ENCODE results near the gene BBLN.
"Not testable (repeated sequence)": the region's sequence is repeated elsewhere in the genome, so short reads cannot be mapped to it uniquely, and the experiment has no call there.

The BBLN gene

GRCh38 chr9:128121466-128121810 lies 38.6 kb upstream of the BBLN start:
- H3K27me3 Mint-ChIP-seq: no peaks in the 10 kb centered on the region
- no peak overlapping the region for H3K4me3 Mint-ChIP-seq
- no peak overlapping the region for H3K27ac Mint-ChIP-seq
- peaks cover 46% of the 10 kb centered on the region for H3K4me1 Mint-ChIP-seq
- no peak for ATAC-seq
- peaks cover 18% of the 10 kb centered on the region for H3K36me3 Mint-ChIP-seq
- H3K9me3 Mint-ChIP-seq: no peaks in the 10 kb centered on the region

- Mint-ChIP-seq H3K27ac (no peak overlapping the region), H3K4me1 (peaks cover 49% of the 10 kb centered on the region), H3K27me3 (no peaks in the 10 kb centered on the region), H3K9me3 (no peaks in the 10 kb centered on the region), H3K36me3 (peaks cover 18% of the 10 kb centered on the region), H3K4me3 (no peak overlapping the region)
- no peak for ATAC-seq
These were observed 37.9 kb upstream of the BBLN start for GRCh38 chr9:128121924-128122808.

GRCh38 chr9:128122809-128123175 lies 37.3 kb upstream of the BBLN start:
- Mint-ChIP-seq H3K4me3 (no peak overlapping the region), H3K9me3 (no peaks in the 10 kb centered on the region), H3K27ac (no peak overlapping the region), H3K36me3 (peaks cover 18% of the 10 kb centered on the region), H3K4me1 (peaks cover 44% of the 10 kb centered on the region), H3K27me3 (no peaks in the 10 kb centered on the region)
- no peak for ATAC-seq

GRCh38 chr9:128123451-128124080 lies 36.5 kb upstream of the BBLN start:
- Mint-ChIP-seq H3K4me3 (no peak overlapping the region), H3K27ac (no peak overlapping the region), H3K9me3 (no peaks in the 10 kb centered on the region), H3K4me1 (peaks cover 36% of the 10 kb centered on the region), H3K27me3 (no peaks in the 10 kb centered on the region), H3K36me3 (peaks cover 18% of the 10 kb centered on the region)
- no peak for ATAC-seq

GRCh38 chr9:128124451-128124850 lies 35.6 kb upstream of the BBLN start:
- H3K4me3 Mint-ChIP-seq: no peak overlapping the region
- H3K9me3 Mint-ChIP-seq: no peaks in the 10 kb centered on the region
- H3K27me3 Mint-ChIP-seq: no peaks in the 10 kb centered on the region
- H3K4me1 Mint-ChIP-seq: peaks cover 42% of the 10 kb centered on the region
- ATAC-seq: no peak
- peak overlapping the region; percentile 99 for H3K27ac Mint-ChIP-seq
- peaks cover 18% of the 10 kb centered on the region for H3K36me3 Mint-ChIP-seq

- peak overlapping the region; percentile 92 for H3K4me3 Mint-ChIP-seq
- peak overlapping the region; percentile 99 for H3K27ac Mint-ChIP-seq
- H3K4me1 Mint-ChIP-seq: peaks cover 46% of the 10 kb centered on the region
- H3K27me3 Mint-ChIP-seq: no peaks in the 10 kb centered on the region
- H3K36me3 Mint-ChIP-seq: peaks cover 18% of the 10 kb centered on the region
- ATAC-seq: no peak
- H3K9me3 Mint-ChIP-seq: no peaks in the 10 kb centered on the region
These were observed 35.0 kb upstream of the BBLN start for GRCh38 chr9:128124873-128125579.

- peaks cover 18% of the 10 kb centered on the region for H3K36me3 Mint-ChIP-seq
- H3K27me3 Mint-ChIP-seq: no peaks in the 10 kb centered on the region
- H3K27ac Mint-ChIP-seq: peak overlapping the region; percentile 99
- H3K4me3 Mint-ChIP-seq: peak overlapping the region; percentile 92
- H3K9me3 Mint-ChIP-seq: no peaks in the 10 kb centered on the region
- peak; percentile 40 for ATAC-seq
- peaks cover 46% of the 10 kb centered on the region for H3K4me1 Mint-ChIP-seq
These were observed 34.3 kb upstream of the BBLN start for GRCh38 chr9:128125580-128126354.

- peaks cover 46% of the 10 kb centered on the region for H3K4me1 Mint-ChIP-seq
- no peaks in the 10 kb centered on the region for H3K9me3 Mint-ChIP-seq
- H3K36me3 Mint-ChIP-seq: peaks cover 13% of the 10 kb centered on the region
- peak within 1 kb of the TSS; percentile 92 for H3K4me3 Mint-ChIP-seq
- peak; percentile 82 for ATAC-seq
- peak within 1 kb of the TSS; percentile 99 for H3K27ac Mint-ChIP-seq
- peaks cover 4% of the 10 kb centered on the region for H3K27me3 Mint-ChIP-seq
These were observed 32.5 kb upstream of the BBLN start, which contains the start of gene PTGES2 for GRCh38 chr9:128127568-128127989. Gene PTGES2 (minus strand): TSS chr9:128127729. CDS start chr9:128127717, 12 bp downstream.

- Mint-ChIP-seq H3K27ac (peak overlapping the region; percentile 99), H3K4me1 (peaks cover 46% of the 10 kb centered on the region), H3K27me3 (peaks cover 10% of the 10 kb centered on the region), H3K36me3 (peaks cover 8% of the 10 kb centered on the region), H3K4me3 (peak overlapping the region; percentile 92), H3K9me3 (no peaks in the 10 kb centered on the region)
- peak; percentile 85 for ATAC-seq
These were observed 31.9 kb upstream of the BBLN start for GRCh38 chr9:128127990-128128835.

GRCh38 chr9:128128836-128129590 lies 31.1 kb upstream of the BBLN start:
- peaks cover 1% of the 10 kb centered on the region for H3K36me3 Mint-ChIP-seq
- peak overlapping the region; percentile 92 for H3K4me3 Mint-ChIP-seq
- H3K27me3 Mint-ChIP-seq: peaks cover 18% of the 10 kb centered on the region
- ATAC-seq: no peak
- no peaks in the 10 kb centered on the region for H3K9me3 Mint-ChIP-seq
- peaks cover 41% of the 10 kb centered on the region for H3K4me1 Mint-ChIP-seq
- peak overlapping the region; percentile 99 for H3K27ac Mint-ChIP-seq

GRCh38 chr9:128129976-128130590 lies 30.0 kb upstream of the BBLN start:
- Mint-ChIP-seq H3K4me1 (peaks cover 32% of the 10 kb centered on the region), H3K27me3 (peaks cover 28% of the 10 kb centered on the region)
- H3K9me3 Mint-ChIP-seq, H3K36me3 Mint-ChIP-seq, H3K27ac Mint-ChIP-seq, ATAC-seq, H3K4me3 Mint-ChIP-seq: not testable (repeated sequence)

GRCh38 chr9:128130651-128131050 lies 29.4 kb upstream of the BBLN start:
- H3K4me1 Mint-ChIP-seq: peaks cover 32% of the 10 kb centered on the region
- H3K9me3 Mint-ChIP-seq, H3K36me3 Mint-ChIP-seq, H3K27ac Mint-ChIP-seq, ATAC-seq, H3K4me3 Mint-ChIP-seq: not testable (repeated sequence)
- H3K27me3 Mint-ChIP-seq: peaks cover 33% of the 10 kb centered on the region

- Mint-ChIP-seq H3K4me1 (peaks cover 30% of the 10 kb centered on the region), H3K27me3 (peaks cover 39% of the 10 kb centered on the region)
- H3K27ac Mint-ChIP-seq, ATAC-seq, H3K4me3 Mint-ChIP-seq, H3K9me3 Mint-ChIP-seq, H3K36me3 Mint-ChIP-seq: not testable (repeated sequence)
These were observed 28.7 kb upstream of the BBLN start for GRCh38 chr9:128131346-128131745.
